GM12878 (cell line): ENCODE data around the gene ZNF418. TPM values are rescaled to one million over a fixed set of nuclear protein-coding genes. Genes with fewer than 3 reads are reported as not detected.
"Not testable (repeated sequence)": the region's sequence is repeated elsewhere in the genome, so short reads cannot be mapped to it uniquely, and the experiment has no call there.

Experiments
- ATAC-seq: fragments of 200-7000 bp; cut with Tn5 transposase; 3 replicates; pipeline ENCODE4 v1.9.1; 2020; ENCODE audit warnings: mild to moderate bottlenecking, moderate library complexity
- BruUV-seq: library from RNA; stranded (reverse); fragments of 400-500 nt; replicated peaks from 2 replicates; lab custom pipeline; 2021; lab: Mats Ljungman, UMichigan
- CTCF ChIA-PET: fragments of 300-600 bp; sonication (Branson Sonifier 250); formaldehyde crosslinking; extraction: SDS; loops from one replicate; lab custom pipeline; 2021; ENCODE audit warnings: inconsistent platforms; lab: Yijun Ruan, JAX
- POLR2A ChIA-PET: fragments of 350-600 bp; formaldehyde crosslinking; extraction: SDS; loops from one replicate; lab custom pipeline; 2021; ENCODE audit warnings: inconsistent platforms; lab: Charles Lee
- RAD21 ChIA-PET: fragments of 300-600 bp; sonication (Branson Sonifier 250); formaldehyde crosslinking; loops from one replicate; lab custom pipeline; 2023; ENCODE audit warnings: antibody characterized with exemption; ENCODE audit not compliant: unreplicated experiment; lab: Charles Lee
- SMC1A ChIA-PET: fragments of 300-600 bp; sonication (Branson Sonifier 250); formaldehyde crosslinking; loops from one replicate; lab custom pipeline; 2023; ENCODE audit not compliant: unreplicated experiment, uncharacterized antibody; lab: Charles Lee
- DNase-seq: peaks from one replicate; pipeline ENCODE4 v3.0.0-alpha.2; 2011; ENCODE audit warnings: low read depth, low spot score
- FAIRE-seq: peaks from 3 replicates; lab custom pipeline; 2011; peaks lifted over from hg19 to GRCh38; lab: Jason Lieb, UNC
- H2AFZ ChIP-seq: 2 replicates; pipeline ENCODE4 v1.6.0; 2011; ENCODE audit warnings: low read depth, low read length, control low read depth; ENCODE audit not compliant: control insufficient read depth
- H3K27ac ChIP-seq: 2 replicates; pipeline ENCODE4 v1.5.1; 2011; ENCODE audit warnings: control low read depth; ENCODE audit not compliant: control insufficient read depth, insufficient read depth
- H3K27me3 ChIP-seq, 2 experiments: replicated peaks in 1 of 2; 2 replicates each; pipeline versions ENCODE4 v1.6.0 to v1.6.1; 2011; ENCODE audit warnings: low read length in 1 of 2; ENCODE audit not compliant: control insufficient read depth in 2 of 2, insufficient read depth in 2 of 2
- H3K36me3 ChIP-seq, 2 experiments: 2 replicates each; pipeline ENCODE4 v1.5.1; 2011; ENCODE audit warnings: low read length in 1 of 2; ENCODE audit not compliant: control insufficient read depth in 2 of 2, insufficient read depth in 2 of 2
- H3K4me1 ChIP-seq: 2 replicates; pipeline ENCODE4 v1.6.1; 2011; ENCODE audit warnings: mild to moderate bottlenecking, low read length, moderate library complexity, mixed read lengths; ENCODE audit not compliant: control insufficient read depth, insufficient read depth
- H3K4me2 ChIP-seq: 2 replicates; pipeline ENCODE4 v1.6.0; 2011; ENCODE audit warnings: control low read depth; ENCODE audit not compliant: control insufficient read depth, insufficient read depth
- H3K4me3 ChIP-seq: fragments of 200-600 bp; sonication (generic); 2 replicates; pipeline ENCODE4 v1.5.1; 2016
- H3K79me2 ChIP-seq: 2 replicates; pipeline ENCODE4 v1.6.0; 2011; ENCODE audit warnings: low read length; ENCODE audit not compliant: control insufficient read depth, insufficient read depth
- H3K9ac ChIP-seq: 2 replicates; pipeline ENCODE4 v1.8.0; 2011; ENCODE audit warnings: low read length, control low read depth, mixed read lengths; ENCODE audit not compliant: control insufficient read depth, insufficient read depth
- H3K9me3 ChIP-seq: replicated peaks from 3 replicates; pipeline ENCODE4 v1.5.1; 2011; ENCODE audit warnings: mild to moderate bottlenecking, low read length; ENCODE audit not compliant: control insufficient read depth, insufficient read depth
- H4K20me1 ChIP-seq: 2 replicates; pipeline ENCODE4 v1.6.0; 2011; ENCODE audit not compliant: control insufficient read depth, insufficient read depth
- BHLHE40 ChIP-seq, 2 experiments: fragments of 450-650 bp in 1 of 2; IDR thresholded peaks; 2 replicates each; pipeline ENCODE4 v1.6.1; 2011 to 2017; ENCODE audit warnings: low read depth in 2 of 2, borderline replicate concordance in 1 of 2, improper control_type of control experiment in 1 of 2, low read length in 1 of 2, mild to moderate bottlenecking in 1 of 2
- DPF2 ChIP-seq: fragments of 450-650 bp; IDR thresholded peaks from 2 replicates; pipeline ENCODE4 v1.6.1; 2017; ENCODE audit warnings: mild to moderate bottlenecking
- EGR1 ChIP-seq, 2 experiments: IDR thresholded peaks; 1 replicate in 1 of 2; 2 replicates in 1 of 2; pipeline ENCODE4 v1.6.1; 2011 to 2012; ENCODE audit warnings: low read depth in 2 of 2, low read length in 2 of 2, borderline replicate concordance in 1 of 2, mild to moderate bottlenecking in 1 of 2, moderate library complexity in 1 of 2
- GATAD2B ChIP-seq: fragments of 450-650 bp; conservative IDR thresholded peaks from 2 replicates; pipeline ENCODE4 v1.6.1; 2017; ENCODE audit warnings: low read depth, mild to moderate bottlenecking, moderate library complexity
- HCFC1 ChIP-seq: fragments of 150-350 bp; IDR thresholded peaks from 2 replicates; pipeline ENCODE4 v1.6.1; 2014; ENCODE audit warnings: low read length
- MXI1 ChIP-seq: fragments of 150-350 bp; IDR thresholded peaks from 2 replicates; pipeline ENCODE4 v1.6.1; 2011; ENCODE audit warnings: low read depth, mild to moderate bottlenecking, inconsistent platforms, low read length, improper control_type of control experiment
- PAX8 ChIP-seq: fragments of 450-650 bp; IDR thresholded peaks from 2 replicates; pipeline ENCODE4 v1.6.1; 2017; ENCODE audit warnings: mild to moderate bottlenecking, moderate library complexity
- POLR2AphosphoS5 ChIP-seq: IDR thresholded peaks from 2 replicates; pipeline ENCODE4 v1.6.1; 2011; ENCODE audit warnings: mild to moderate bottlenecking, low read length, inconsistent platforms
- SREBF1 ChIP-seq: IDR thresholded peaks from 2 replicates; pipeline ENCODE4 v1.6.1; 2012; ENCODE audit warnings: mild to moderate bottlenecking, low read length
- SRF ChIP-seq, 2 experiments: IDR thresholded peaks; 2 replicates each; pipeline ENCODE4 v1.6.1; 2011; ENCODE audit warnings: low read depth in 2 of 2, low read length in 2 of 2, mild to moderate bottlenecking in 1 of 2, moderate library complexity in 1 of 2
- STAT1 ChIP-seq: fragments of 450-650 bp; conservative IDR thresholded peaks from 2 replicates; pipeline ENCODE4 v1.6.1; 2014; ENCODE audit warnings: antibody characterized with exemption, mild to moderate bottlenecking
- WRNIP1 ChIP-seq: IDR thresholded peaks from 2 replicates; pipeline ENCODE4 v1.6.1; 2011; ENCODE audit warnings: low read depth, low read length, improper control_type of control experiment, borderline replicate concordance
- YY1 ChIP-seq: IDR thresholded peaks from 2 replicates; pipeline ENCODE4 v1.6.1; 2011; ENCODE audit warnings: low read depth, mild to moderate bottlenecking, low read length
- ZNF384 ChIP-seq: IDR thresholded peaks from 2 replicates; pipeline ENCODE4 v1.6.1; 2012; ENCODE audit warnings: low read depth, mild to moderate bottlenecking, low read length, improper control_type of control experiment, borderline replicate concordance
- ZNF622 ChIP-seq: fragments of 450-650 bp; IDR thresholded peaks from 2 replicates; pipeline ENCODE4 v1.6.1; 2017; ENCODE audit warnings: mild to moderate bottlenecking, inconsistent platforms
- ZZZ3 ChIP-seq: IDR thresholded peaks from 2 replicates; pipeline ENCODE4 v1.6.1; 2011; ENCODE audit warnings: low read depth; ENCODE audit not compliant: control insufficient read depth, insufficient read length
- WGBS: methylation state at CpG from one replicate; pipeline ENCODE4 v1.1.6; 2016; ENCODE audit warnings: low lambda C conversion rate; ENCODE audit not compliant: insufficient replicate concordance, insufficient coverage; ENCODE audit errors: missing lambda C conversion rate; 5-methylcytosine and 5-hydroxymethylcytosine counted together
- in situ Hi-C: fragments of 300-500 bp; cut with MboI; formaldehyde crosslinking; loops from 9 replicates; pipeline ENCODE4 v1.14.3; 2018; ENCODE audit warnings: mixed read lengths
- intact Hi-C: fragments of 100-400 bp; cut with micrococcal nuclease; formaldehyde crosslinking; loops from one replicate; pipeline ENCODE4 v1.14.2; 2022; ENCODE audit not compliant: unreplicated experiment
- polyA plus RNA-seq, 11 experiments: library from polyadenylated mRNA; depleted of rRNA in 4 of 11; unstranded in 6 of 11; stranded (reverse) in 5 of 11; fragments of >200 nt; fragmentation: Nextera tagmentation in 4 of 11; fragmentation: Illumina TruSeq in 1 of 11; extraction: Ambion mirVana in 4 of 11; extraction: Trizol in 1 of 11; gene quantifications; 1 replicate in 1 of 11; 2 replicates in 10 of 11; pipeline versions ENCODE4 v1.2.1 to v1.2.3, GENCODE V29; 2011 to 2016; ENCODE audit warnings: inconsistent platforms in 2 of 11, missing spikeins in 2 of 11, low read depth in 1 of 11
- total RNA-seq, 4 experiments: library from RNA; depleted of rRNA in 3 of 4; stranded (reverse); fragments of >200 nt in 3 of 4; fragmentation: Illumina TruSeq in 1 of 4; extraction: Trizol in 1 of 4; gene quantifications; 2 replicates each; pipeline versions ENCODE4 v1.2.1 to v1.2.3, GENCODE V29; 2013 to 2021
- TF ChIP-seq, protein P1 (sequence below): fragments of 450-650 bp; IDR thresholded peaks from 2 replicates; pipeline ENCODE4 v1.6.1; 2014; ENCODE audit warnings: mild to moderate bottlenecking
- TF ChIP-seq, protein P2 (sequence below): fragments of 450-650 bp; IDR thresholded peaks from 2 replicates; pipeline ENCODE4 v1.6.1; 2016; ENCODE audit warnings: mild to moderate bottlenecking

ZNF418 gene
- total and polyA plus RNA-seq, 10 of the 15 experiments (the other 5 are each of a cell fraction or from before 2014, with no cell fraction given): 0.20 to 1.3 (median 0.59) TPM; not detected in 1

DNA sequence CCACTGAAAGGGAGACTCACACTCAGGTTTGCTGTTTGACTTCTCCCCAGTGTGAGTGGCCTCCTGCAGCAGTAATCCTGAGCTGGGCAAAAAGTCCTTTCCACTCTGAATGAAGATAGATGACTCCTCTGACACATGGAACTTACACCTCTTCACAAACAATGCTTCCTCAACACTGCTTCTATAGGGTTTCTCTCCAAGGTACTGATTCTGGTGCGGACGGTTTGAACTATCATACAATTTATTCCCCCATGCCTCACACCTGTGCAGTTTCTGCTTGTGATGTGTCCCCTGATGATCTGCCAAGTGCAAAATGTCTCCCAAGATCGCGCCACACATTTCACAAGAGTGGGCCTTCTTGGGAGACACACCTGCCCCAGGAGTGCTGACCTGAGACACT lies 7.6 kb downstream of the ZNF418 start (continued):
- TF ChIP-seq ZZZ3 (no peak), PAX8 (no peak), ZNF622 (no peak), SRF (IDR thresholded peaks at IDR 0.05; ENCODE audit: low read depth in 2 of 2, low read length in 2 of 2) (no peak), WRNIP1 (no peak)

GRCh38 chr19:57916168-57916995 lies 18.8 kb downstream of the ZNF418 start, which contains the start of gene ZNF417:
Gene ZNF417 (minus strand): TSS chr19:57916592. CDS start chr19:57916411, 181 bp downstream.
- WGBS: under 1% methylated on average over 51 of the region's 51 CpGs
- TF ChIP-seq, protein P1, sequence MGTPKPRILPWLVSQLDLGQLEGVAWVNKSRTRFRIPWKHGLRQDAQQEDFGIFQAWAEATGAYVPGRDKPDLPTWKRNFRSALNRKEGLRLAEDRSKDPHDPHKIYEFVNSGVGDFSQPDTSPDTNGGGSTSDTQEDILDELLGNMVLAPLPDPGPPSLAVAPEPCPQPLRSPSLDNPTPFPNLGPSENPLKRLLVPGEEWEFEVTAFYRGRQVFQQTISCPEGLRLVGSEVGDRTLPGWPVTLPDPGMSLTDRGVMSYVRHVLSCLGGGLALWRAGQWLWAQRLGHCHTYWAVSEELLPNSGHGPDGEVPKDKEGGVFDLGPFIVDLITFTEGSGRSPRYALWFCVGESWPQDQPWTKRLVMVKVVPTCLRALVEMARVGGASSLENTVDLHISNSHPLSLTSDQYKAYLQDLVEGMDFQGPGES: peak; percentile 30; the same call in 1 of the 2 replicates
- TF ChIP-seq BHLHE40 (IDR thresholded peaks at IDR 0.05; ENCODE audit: borderline replicate concordance in 1 of 2, low read depth in 2 of 2, low read length in 1 of 2) (peak; percentile 43 to 77), STAT1 (0 out of 2 replicates have a peak, but pooled peaks have one; percentile 47), EGR1 (IDR thresholded peaks at IDR 0.05; ENCODE audit: borderline replicate concordance in 1 of 2, low read depth in 2 of 2, low read length in 2 of 2) (peak; percentile 39 to 85; a peak in 2 of 3 replicates), DPF2 (peak; percentile 53; the same call in 1 of the 2 replicates), GATAD2B (peak; percentile 60; the same call in 1 of the 2 replicates), YY1 (peak; percentile 90), ZNF384 (0 out of 2 replicates have a peak, but pooled peaks have one; percentile 5), HCFC1 (peak; percentile 92), POLR2AphosphoS5 (peak; percentile 66; the same call in 1 of the 2 replicates), MXI1 (0 out of 2 replicates have a peak, but pooled peaks have one; percentile 10), SREBF1 (peak; percentile 57; the same call in 1 of the 2 replicates)
- TF ChIP-seq, protein P2, sequence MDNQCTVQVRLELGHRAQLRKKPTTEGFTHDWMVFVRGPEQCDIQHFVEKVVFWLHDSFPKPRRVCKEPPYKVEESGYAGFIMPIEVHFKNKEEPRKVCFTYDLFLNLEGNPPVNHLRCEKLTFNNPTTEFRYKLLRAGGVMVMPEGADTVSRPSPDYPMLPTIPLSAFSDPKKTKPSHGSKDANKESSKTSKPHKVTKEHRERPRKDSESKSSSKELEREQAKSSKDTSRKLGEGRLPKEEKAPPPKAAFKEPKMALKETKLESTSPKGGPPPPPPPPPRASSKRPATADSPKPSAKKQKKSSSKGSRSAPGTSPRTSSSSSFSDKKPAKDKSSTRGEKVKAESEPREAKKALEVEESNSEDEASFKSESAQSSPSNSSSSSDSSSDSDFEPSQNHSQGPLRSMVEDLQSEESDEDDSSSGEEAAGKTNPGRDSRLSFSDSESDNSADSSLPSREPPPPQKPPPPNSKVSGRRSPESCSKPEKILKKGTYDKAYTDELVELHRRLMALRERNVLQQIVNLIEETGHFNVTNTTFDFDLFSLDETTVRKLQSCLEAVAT: peak; percentile 50; the same call in 1 of the 2 replicates

More at GRCh38 chr19:57916168-57916995, 18.8 kb downstream of the ZNF418 start, which contains the start of gene ZNF417:
- H3K4me2 ChIP-seq: peak within 1 kb of the TSS; percentile 89
- in situ Hi-C loops, H3K27me3 ChIP-seq, H3K4me1 ChIP-seq, H4K20me1 ChIP-seq, H3K9me3 ChIP-seq, H3K36me3 ChIP-seq, intact Hi-C loops: not testable (repeated sequence)
- H3K4me3 ChIP-seq: peak within 1 kb of the TSS; percentile 94
- peak within 1 kb of the TSS; percentile 85 for H3K9ac ChIP-seq
- ATAC-seq: peak; percentile 100
- peaks cover 12% of the 10 kb centered on the region for H3K79me2 ChIP-seq
- TSS peak; percentile 75 for BruUV-seq
- DNase-seq: peak; percentile 93
- FAIRE-seq: peak; percentile 98
- SMC1A ChIA-PET: interaction anchor here (0.9 kb wide), 1 partner anchor 31 kb away, joined by 3 read pairs; no protein-coding TSS in a partner anchor
- H2AFZ ChIP-seq: peak within 1 kb of the TSS; percentile 75
- RAD21 ChIA-PET: interaction anchor here (0.6 to 1.6 kb wide), 2 partner anchors 188 to 1664 kb away, joined by 3 to 4 read pairs; no protein-coding TSS in a partner anchor
- H3K27ac ChIP-seq: peak within 1 kb of the TSS; percentile 70
- POLR2A ChIA-PET: interaction anchor here (0.6 to 1.4 kb wide), 3 partner anchors 414 to 482 kb away, joined by 3 read pairs; partner anchors contain the start of gene ZNF749
- CTCF ChIA-PET: interaction anchor here (0.6 kb wide), 1 partner anchor 360 kb away, joined by 3 read pairs; no protein-coding TSS in a partner anchor
